A549 (cell line): ENCODE results near the gene ARFGEF3. TPM values are rescaled to one million over a fixed set of nuclear protein-coding genes. Genes with fewer than 3 reads are reported as not detected.

Experiments
- ATAC-seq, 2 experiments: fragments of 200-7000 bp in 1 of 2; fragments of >200 bp in 1 of 2; cut with Nextera tagmentation in 1 of 2; cut with Tn5 transposase in 1 of 2; 3 replicates each; pipeline versions ENCODE4 v1.8.0 to v1.9.1; 2018 to 2020; ENCODE audit warnings: mild to moderate bottlenecking in 1 of 2, moderate library complexity in 1 of 2
- CTCF ChIA-PET: fragments of 300-600 bp; sonication (Branson Sonifier 250); formaldehyde crosslinking; extraction: SDS; loops from one replicate; lab custom pipeline; 2021; ENCODE audit warnings: antibody characterized with exemption, inconsistent platforms; lab: Yijun Ruan, JAX
- POLR2A ChIA-PET: fragments of 350-600 bp; formaldehyde crosslinking; extraction: SDS; loops from one replicate; lab custom pipeline; 2021; ENCODE audit warnings: antibody characterized with exemption, inconsistent platforms; lab: Yijun Ruan, JAX
- DNase-seq, 2 experiments: peaks; one replicate each; pipeline versions ENCODE4 v3.0.0 to v3.0.0-alpha.2; 2011 to 2016; ENCODE audit warnings: low read depth in 1 of 2, low spot score in 1 of 2
- FAIRE-seq: peaks from 2 replicates; lab custom pipeline; 2011; peaks lifted over from hg19 to GRCh38; lab: Jason Lieb, UNC
- H3K27ac ChIP-seq, 2 experiments: fragments of >200 bp; sonication (Bioruptor Twin); formaldehyde crosslinking; 3 replicates each; pipeline ENCODE4 v1.5.1; 2016 to 2017
- H3K4me1 ChIP-seq: fragments of >200 bp; sonication (Bioruptor Twin); formaldehyde crosslinking; 3 replicates; pipeline ENCODE4 v1.6.1; 2016
- H3K4me2 ChIP-seq: fragments of >200 bp; sonication (Bioruptor Twin); formaldehyde crosslinking; 3 replicates; pipeline ENCODE4 v1.6.1; 2016
- H3K4me3 ChIP-seq: fragments of >200 bp; sonication (Bioruptor Twin); formaldehyde crosslinking; 3 replicates; pipeline ENCODE4 v1.5.1; 2016
- H3K9me3 ChIP-seq: fragments of >200 bp; sonication (Bioruptor Twin); formaldehyde crosslinking; 3 replicates; pipeline ENCODE4 v1.6.1; 2016
- CEBPB ChIP-seq, 2 experiments: fragments of >200 bp in 1 of 2; sonication (Bioruptor Twin) in 1 of 2; formaldehyde crosslinking in 1 of 2; IDR thresholded peaks; 2 replicates each; pipeline ENCODE4 v1.6.1; 2012 to 2016
- FOSL2 ChIP-seq, 2 experiments: fragments of 450-650 bp in 1 of 2; fragments of >200 bp in 1 of 2; sonication (Bioruptor Twin) in 1 of 2; formaldehyde crosslinking; IDR thresholded peaks; 2 replicates each; pipeline versions ENCODE4 v1.5.0 to v1.6.1; 2016 to 2020; ENCODE audit warnings: mild to moderate bottlenecking in 1 of 2, moderate library complexity in 1 of 2
- GATA3 ChIP-seq: IDR thresholded peaks from 2 replicates; pipeline ENCODE4 v1.6.1; 2012; ENCODE audit warnings: borderline replicate concordance
- HOXB13 ChIP-seq: fragments of 250-450 bp; sonication (Bioruptor Pico); IDR thresholded peaks from 2 replicates; pipeline ENCODE4 v1.5.0; 2020; ENCODE audit warnings: low read depth, mild to moderate bottlenecking, moderate library complexity
- JUNB ChIP-seq: fragments of >200 bp; sonication (Bioruptor Twin); formaldehyde crosslinking; IDR thresholded peaks from 2 replicates; pipeline ENCODE4 v1.6.1; 2016
- MAFK ChIP-seq: fragments of 450-650 bp; IDR thresholded peaks from 2 replicates; pipeline ENCODE4 v1.6.1; 2014; ENCODE audit not compliant: partially characterized antibody
- PHF8 ChIP-seq: fragments of 200-600 bp; sonication (generic); IDR thresholded peaks from 2 replicates; pipeline ENCODE4 v1.6.1; 2016; ENCODE audit warnings: low read depth, mild to moderate bottlenecking, antibody characterized with exemption, moderate library complexity, borderline replicate concordance
- RAD21 ChIP-seq, 2 experiments: fragments of >200 bp in 1 of 2; sonication (Bioruptor Twin) in 1 of 2; formaldehyde crosslinking in 1 of 2; IDR thresholded peaks in 1 of 2; conservative IDR thresholded peaks in 1 of 2; 2 replicates in 1 of 2; 3 replicates in 1 of 2; pipeline ENCODE4 v1.6.1; 2012 to 2018; ENCODE audit warnings: inconsistent platforms in 1 of 2
- RARB ChIP-seq: fragments of 250-450 bp; sonication (Bioruptor Pico); IDR thresholded peaks from 2 replicates; pipeline ENCODE4 v1.8.0; 2021; ENCODE audit warnings: mild to moderate bottlenecking, moderate library complexity
- ZSCAN20 ChIP-seq: fragments of 250-450 bp; sonication (Bioruptor Pico); IDR thresholded peaks from 2 replicates; pipeline ENCODE4 v1.8.0; 2022; ENCODE audit warnings: mild to moderate bottlenecking, moderate library complexity
- WGBS: methylation state at CpG from one replicate; pipeline ENCODE4 v1.1.6; 2017; ENCODE audit errors: missing lambda C conversion rate; 5-methylcytosine and 5-hydroxymethylcytosine counted together
- polyA plus RNA-seq, 4 experiments: library from polyadenylated mRNA; depleted of rRNA in 3 of 4; stranded (reverse); fragments of >200 nt; fragmentation: RNase III in 1 of 4; extraction: RNeasy Plus Mini Kit Qiagen cat#74134 plus additional on column Dnase treatment in 1 of 4; gene quantifications; 2 replicates in 3 of 4; 3 replicates in 1 of 4; pipeline ENCODE4 v1.2.3, GENCODE V29; 2011 to 2017
- TF ChIP-seq, protein P1 (sequence below): fragments of >200 bp; sonication (Bioruptor Twin); formaldehyde crosslinking; IDR thresholded peaks from 3 replicates; pipeline ENCODE4 v1.5.1; 2016
- TF ChIP-seq, protein P2 (sequence below): fragments of 200-600 bp; sonication (generic); IDR thresholded peaks from 2 replicates; pipeline ENCODE4 v1.6.1; 2016; ENCODE audit warnings: antibody characterized with exemption, mild to moderate bottlenecking, moderate library complexity
- TF ChIP-seq, protein P3 (sequence below): fragments of >200 bp; sonication (Bioruptor Twin); formaldehyde crosslinking; IDR thresholded peaks from 2 replicates; pipeline ENCODE4 v1.6.1; 2016
- TF ChIP-seq, protein P4 (sequence below): IDR thresholded peaks from 2 replicates; pipeline ENCODE4 v1.6.1; 2012

The ARFGEF3 gene
- polyA plus RNA-seq, 2 of the 4 experiments (the other 2 are of a cell fraction), result 0.15 to 0.83 TPM

DNA sequence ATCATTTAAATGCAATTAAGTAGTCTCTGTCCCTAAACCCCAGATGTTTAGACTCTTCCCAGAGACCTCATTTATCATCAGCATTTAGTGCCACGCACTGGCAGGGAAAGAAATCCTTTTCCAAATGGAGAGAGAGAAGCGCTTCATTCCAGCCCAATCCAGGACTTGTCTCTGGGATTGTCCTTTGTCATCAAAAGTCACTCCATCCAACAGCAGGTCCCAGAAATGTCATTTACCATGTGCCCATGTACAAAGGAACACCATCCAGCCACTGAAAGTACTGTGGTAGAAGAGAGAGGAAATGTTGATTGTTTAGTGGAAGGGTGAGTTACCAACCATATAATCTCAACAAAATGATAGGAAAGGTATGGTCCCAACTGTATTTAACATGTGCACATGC lies 149.1 kb downstream of the ARFGEF3 start:
- no peaks in the 10 kb centered on the region for H3K4me1 ChIP-seq
- no peak for FAIRE-seq
- ChIA-PET CTCF (no interaction called here), POLR2A (no interaction called here)
- H3K4me2 ChIP-seq, result no peak overlapping the region
- no peaks in the 10 kb centered on the region for H3K9me3 ChIP-seq
- 68% methylated on average over 2 of the region's 2 CpGs for WGBS
- ATAC-seq, result no peak
- H3K4me3 ChIP-seq, result no peak overlapping the region
- no peak for TF ChIP-seq FOSL2 (IDR thresholded peaks at IDR 0.05)
- no peak for TF ChIP-seq FOSL2 (CRISPR knock-in tag; IDR thresholded peaks at IDR 0.05)
- TF ChIP-seq, protein P1, sequence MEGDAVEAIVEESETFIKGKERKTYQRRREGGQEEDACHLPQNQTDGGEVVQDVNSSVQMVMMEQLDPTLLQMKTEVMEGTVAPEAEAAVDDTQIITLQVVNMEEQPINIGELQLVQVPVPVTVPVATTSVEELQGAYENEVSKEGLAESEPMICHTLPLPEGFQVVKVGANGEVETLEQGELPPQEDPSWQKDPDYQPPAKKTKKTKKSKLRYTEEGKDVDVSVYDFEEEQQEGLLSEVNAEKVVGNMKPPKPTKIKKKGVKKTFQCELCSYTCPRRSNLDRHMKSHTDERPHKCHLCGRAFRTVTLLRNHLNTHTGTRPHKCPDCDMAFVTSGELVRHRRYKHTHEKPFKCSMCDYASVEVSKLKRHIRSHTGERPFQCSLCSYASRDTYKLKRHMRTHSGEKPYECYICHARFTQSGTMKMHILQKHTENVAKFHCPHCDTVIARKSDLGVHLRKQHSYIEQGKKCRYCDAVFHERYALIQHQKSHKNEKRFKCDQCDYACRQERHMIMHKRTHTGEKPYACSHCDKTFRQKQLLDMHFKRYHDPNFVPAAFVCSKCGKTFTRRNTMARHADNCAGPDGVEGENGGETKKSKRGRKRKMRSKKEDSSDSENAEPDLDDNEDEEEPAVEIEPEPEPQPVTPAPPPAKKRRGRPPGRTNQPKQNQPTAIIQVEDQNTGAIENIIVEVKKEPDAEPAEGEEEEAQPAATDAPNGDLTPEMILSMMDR, result no peak
- no peak for TF ChIP-seq PHF8
- TF ChIP-seq GATA3, result no peak
- no peak for TF ChIP-seq HOXB13 (CRISPR knock-in tag)
- TF ChIP-seq JUNB, result no peak
- TF ChIP-seq, protein P2, sequence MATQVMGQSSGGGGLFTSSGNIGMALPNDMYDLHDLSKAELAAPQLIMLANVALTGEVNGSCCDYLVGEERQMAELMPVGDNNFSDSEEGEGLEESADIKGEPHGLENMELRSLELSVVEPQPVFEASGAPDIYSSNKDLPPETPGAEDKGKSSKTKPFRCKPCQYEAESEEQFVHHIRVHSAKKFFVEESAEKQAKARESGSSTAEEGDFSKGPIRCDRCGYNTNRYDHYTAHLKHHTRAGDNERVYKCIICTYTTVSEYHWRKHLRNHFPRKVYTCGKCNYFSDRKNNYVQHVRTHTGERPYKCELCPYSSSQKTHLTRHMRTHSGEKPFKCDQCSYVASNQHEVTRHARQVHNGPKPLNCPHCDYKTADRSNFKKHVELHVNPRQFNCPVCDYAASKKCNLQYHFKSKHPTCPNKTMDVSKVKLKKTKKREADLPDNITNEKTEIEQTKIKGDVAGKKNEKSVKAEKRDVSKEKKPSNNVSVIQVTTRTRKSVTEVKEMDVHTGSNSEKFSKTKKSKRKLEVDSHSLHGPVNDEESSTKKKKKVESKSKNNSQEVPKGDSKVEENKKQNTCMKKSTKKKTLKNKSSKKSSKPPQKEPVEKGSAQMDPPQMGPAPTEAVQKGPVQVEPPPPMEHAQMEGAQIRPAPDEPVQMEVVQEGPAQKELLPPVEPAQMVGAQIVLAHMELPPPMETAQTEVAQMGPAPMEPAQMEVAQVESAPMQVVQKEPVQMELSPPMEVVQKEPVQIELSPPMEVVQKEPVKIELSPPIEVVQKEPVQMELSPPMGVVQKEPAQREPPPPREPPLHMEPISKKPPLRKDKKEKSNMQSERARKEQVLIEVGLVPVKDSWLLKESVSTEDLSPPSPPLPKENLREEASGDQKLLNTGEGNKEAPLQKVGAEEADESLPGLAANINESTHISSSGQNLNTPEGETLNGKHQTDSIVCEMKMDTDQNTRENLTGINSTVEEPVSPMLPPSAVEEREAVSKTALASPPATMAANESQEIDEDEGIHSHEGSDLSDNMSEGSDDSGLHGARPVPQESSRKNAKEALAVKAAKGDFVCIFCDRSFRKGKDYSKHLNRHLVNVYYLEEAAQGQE, result no peak
- no peak for TF ChIP-seq RARB (CRISPR knock-in tag)
- TF ChIP-seq, protein P3, sequence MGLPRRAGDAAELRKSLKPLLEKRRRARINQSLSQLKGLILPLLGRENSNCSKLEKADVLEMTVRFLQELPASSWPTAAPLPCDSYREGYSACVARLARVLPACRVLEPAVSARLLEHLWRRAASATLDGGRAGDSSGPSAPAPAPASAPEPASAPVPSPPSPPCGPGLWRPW, result no peak
- TF ChIP-seq, protein P4, sequence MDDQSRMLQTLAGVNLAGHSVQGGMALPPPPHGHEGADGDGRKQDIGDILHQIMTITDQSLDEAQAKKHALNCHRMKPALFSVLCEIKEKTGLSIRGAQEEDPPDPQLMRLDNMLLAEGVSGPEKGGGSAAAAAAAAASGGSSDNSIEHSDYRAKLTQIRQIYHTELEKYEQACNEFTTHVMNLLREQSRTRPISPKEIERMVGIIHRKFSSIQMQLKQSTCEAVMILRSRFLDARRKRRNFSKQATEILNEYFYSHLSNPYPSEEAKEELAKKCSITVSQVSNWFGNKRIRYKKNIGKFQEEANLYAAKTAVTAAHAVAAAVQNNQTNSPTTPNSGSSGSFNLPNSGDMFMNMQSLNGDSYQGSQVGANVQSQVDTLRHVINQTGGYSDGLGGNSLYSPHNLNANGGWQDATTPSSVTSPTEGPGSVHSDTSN, result no peak
- no peak for TF ChIP-seq ZSCAN20
- H3K27ac ChIP-seq, result no peak overlapping the region
- DNase-seq, result no peak

DNA sequence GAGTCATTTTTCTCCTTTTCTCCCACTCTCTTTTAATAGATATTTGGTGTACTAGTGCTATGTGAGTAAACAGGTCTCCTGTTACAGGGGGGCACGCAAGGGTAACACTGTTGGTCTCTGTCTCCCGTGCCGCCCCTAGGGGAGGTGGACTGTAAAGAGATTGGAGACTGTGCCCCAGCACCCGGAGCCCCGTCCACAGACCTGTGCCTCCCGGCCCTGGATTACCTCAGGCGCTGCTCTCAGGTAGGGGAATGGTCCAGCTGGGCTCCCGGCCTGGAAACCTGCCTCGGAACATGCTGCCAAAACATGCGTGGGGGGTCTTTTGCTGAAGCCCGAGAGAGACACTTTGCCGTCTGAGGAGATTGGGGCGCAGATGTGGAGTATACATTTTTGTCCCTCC lies 149.5 kb downstream of the ARFGEF3 start:
- no peak for FAIRE-seq
- CTCF ChIA-PET, result no interaction called here
- no peak overlapping the region for H3K4me3 ChIP-seq
- no peak for DNase-seq
- 91% methylated on average over 9 of the region's 13 CpGs for WGBS
- H3K27ac ChIP-seq, result no peak overlapping the region
- no peaks in the 10 kb centered on the region for H3K9me3 ChIP-seq
- TF ChIP-seq CEBPB (IDR thresholded peaks at IDR 0.05), result no peak
- no peak overlapping the region for H3K4me2 ChIP-seq
- ATAC-seq, result no peak
- POLR2A ChIA-PET, result no interaction called here
- no peaks in the 10 kb centered on the region for H3K4me1 ChIP-seq

DNA sequence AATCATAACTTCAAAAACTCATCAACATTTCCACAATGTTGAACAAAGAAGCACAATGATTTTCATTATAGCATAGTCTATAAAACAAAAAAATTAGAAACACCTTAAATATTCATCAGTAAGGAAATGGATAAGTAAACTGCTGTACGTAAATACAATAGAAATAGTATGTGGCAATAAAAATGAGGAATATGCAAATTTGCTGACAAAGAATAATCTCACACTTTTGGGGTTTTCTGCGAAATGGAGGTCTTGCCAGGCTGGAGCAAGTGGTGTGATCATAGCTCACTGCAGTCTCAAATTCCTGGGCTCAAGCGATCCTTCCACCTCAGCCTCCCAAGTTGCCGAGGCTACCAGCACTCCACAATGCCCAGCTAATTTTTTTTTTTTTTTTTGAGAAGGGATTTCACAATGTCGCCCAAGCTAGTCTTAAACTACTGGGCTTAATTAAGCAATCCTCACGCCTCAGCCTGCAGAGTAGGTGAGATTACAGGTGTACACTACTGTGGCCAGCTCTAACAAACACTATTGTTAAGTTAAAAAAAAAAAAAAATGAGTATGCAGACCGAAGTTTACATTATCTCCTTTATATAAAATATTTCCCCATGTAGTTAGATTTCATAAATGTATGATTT lies 157.1 kb downstream of the ARFGEF3 start:
- WGBS, result 66% methylated on average over 7 of the region's 7 CpGs
- no peak for FAIRE-seq
- ChIA-PET POLR2A (no interaction called here), CTCF (interaction anchor here (0.7 kb wide), 1 partner anchor 1020 kb away, joined by 3 read pairs; no protein-coding TSS in a partner anchor)
- H3K27ac ChIP-seq, result no peak overlapping the region
- H3K4me3 ChIP-seq, result no peak overlapping the region
- H3K9me3 ChIP-seq, result no peaks in the 10 kb centered on the region
- no peaks in the 10 kb centered on the region for H3K4me1 ChIP-seq
- TF ChIP-seq RAD21 (conservative IDR thresholded peaks at IDR 0.05 in 1 of 2, IDR thresholded peaks at IDR 0.05 in 1 of 2) (no peak), MAFK (peak; percentile 51)
- ATAC-seq, result no peak
- no peak overlapping the region for H3K4me2 ChIP-seq
- DNase-seq, result no peak
